Coronary artery (tissue), 2 donors: ENCODE data around the gene INPP4A.

ENCODE experiments used
- DNase-seq: peaks from one replicate; pipeline ENCODE4 v3.0.0-alpha.2; 2017; ENCODE audit warnings: low spot score
- H3K27ac ChIP-seq, 2 donors: fragments of 200-600 bp; sonication (generic); one replicate each; pipeline ENCODE4 v1.5.1; 2016 to 2019
- H3K4me3 ChIP-seq: fragments of 200-600 bp; sonication (generic); 2 replicates; pipeline ENCODE4 v1.5.1; 2016; ENCODE audit warnings: mild to moderate bottlenecking, moderate library complexity
- TF ChIP-seq, protein P1 (sequence below): fragments of 200-600 bp; sonication (generic); IDR thresholded peaks from one replicate; pipeline ENCODE4 v1.5.1; 2019; ENCODE audit warnings: antibody characterized with exemption

INPP4A gene

DNA sequence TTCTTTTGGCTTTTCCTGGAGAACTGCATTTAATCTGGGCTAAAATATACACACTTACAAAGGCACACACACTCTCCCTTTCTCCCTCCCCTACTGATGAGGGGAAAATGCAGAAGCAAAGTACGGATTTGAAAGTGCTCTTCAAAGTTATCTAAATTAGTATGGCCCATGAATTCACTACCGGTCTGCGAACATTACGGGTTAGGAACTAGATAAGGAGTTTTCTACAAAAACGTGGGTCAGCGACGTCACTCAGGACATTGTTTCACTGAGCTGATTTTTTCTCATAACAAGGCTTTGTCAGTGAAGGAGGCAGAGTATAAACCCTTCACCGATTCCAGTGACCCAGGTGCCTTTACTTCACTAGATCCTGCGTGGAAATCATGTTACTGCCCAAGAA, 116.4 kb downstream of the INPP4A start:
- peak overlapping the region; percentile 82 to 91 for H3K27ac ChIP-seq
- TF ChIP-seq, protein P1, sequence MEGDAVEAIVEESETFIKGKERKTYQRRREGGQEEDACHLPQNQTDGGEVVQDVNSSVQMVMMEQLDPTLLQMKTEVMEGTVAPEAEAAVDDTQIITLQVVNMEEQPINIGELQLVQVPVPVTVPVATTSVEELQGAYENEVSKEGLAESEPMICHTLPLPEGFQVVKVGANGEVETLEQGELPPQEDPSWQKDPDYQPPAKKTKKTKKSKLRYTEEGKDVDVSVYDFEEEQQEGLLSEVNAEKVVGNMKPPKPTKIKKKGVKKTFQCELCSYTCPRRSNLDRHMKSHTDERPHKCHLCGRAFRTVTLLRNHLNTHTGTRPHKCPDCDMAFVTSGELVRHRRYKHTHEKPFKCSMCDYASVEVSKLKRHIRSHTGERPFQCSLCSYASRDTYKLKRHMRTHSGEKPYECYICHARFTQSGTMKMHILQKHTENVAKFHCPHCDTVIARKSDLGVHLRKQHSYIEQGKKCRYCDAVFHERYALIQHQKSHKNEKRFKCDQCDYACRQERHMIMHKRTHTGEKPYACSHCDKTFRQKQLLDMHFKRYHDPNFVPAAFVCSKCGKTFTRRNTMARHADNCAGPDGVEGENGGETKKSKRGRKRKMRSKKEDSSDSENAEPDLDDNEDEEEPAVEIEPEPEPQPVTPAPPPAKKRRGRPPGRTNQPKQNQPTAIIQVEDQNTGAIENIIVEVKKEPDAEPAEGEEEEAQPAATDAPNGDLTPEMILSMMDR: no peak
- no peak for DNase-seq
- H3K4me3 ChIP-seq: no peak overlapping the region

DNA sequence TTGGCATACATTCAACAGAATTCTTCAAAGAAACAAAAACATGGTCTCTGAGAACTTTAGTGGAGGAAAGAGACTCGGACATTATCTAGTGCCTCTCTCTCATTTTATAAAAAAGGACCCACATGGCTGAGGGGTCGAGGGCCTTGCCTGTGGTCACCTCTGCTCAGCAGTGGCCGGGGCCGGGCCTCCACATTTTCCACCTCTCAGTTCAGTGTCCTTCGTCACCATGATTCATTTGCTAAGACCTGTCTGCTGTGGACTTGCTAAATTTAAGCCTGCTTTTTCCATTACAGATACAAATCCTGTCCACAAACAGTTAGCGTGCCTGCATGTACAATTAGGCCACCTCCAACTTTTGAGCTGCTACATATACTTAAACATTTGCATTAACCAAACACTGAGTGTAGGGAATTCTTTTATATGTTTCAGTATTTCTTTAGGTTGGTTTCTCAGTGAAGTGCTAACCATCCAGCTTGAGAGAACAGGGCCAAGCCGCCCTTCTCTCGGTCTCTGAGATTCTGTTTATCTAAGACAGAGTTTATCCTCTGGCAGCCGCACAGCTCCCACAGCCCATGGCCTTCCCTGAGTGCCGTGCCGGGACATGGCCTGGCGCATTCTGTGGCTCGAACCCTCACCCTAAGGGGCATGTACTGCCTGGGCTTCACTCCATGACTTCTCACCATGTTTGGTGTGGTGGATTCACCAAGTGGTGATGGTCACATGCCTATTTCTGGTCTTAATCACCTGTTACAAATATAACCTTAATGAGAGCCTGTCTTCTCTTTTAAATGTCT, 117.4 kb downstream of the INPP4A start:
- peak overlapping the region; percentile 82 to 91 for H3K27ac ChIP-seq
- H3K4me3 ChIP-seq: no peak overlapping the region
- no peak for DNase-seq
- TF ChIP-seq, protein P1: no peak

- Histone ChIP-seq H3K27ac (peak overlapping the region; percentile 82 to 91), H3K4me3 (no peak overlapping the region)
- DNase-seq: no peak
- TF ChIP-seq, protein P1: no peak
Measured at GRCh38 chr2:98563394-98563793, 118.7 kb downstream of the INPP4A start.

DNA sequence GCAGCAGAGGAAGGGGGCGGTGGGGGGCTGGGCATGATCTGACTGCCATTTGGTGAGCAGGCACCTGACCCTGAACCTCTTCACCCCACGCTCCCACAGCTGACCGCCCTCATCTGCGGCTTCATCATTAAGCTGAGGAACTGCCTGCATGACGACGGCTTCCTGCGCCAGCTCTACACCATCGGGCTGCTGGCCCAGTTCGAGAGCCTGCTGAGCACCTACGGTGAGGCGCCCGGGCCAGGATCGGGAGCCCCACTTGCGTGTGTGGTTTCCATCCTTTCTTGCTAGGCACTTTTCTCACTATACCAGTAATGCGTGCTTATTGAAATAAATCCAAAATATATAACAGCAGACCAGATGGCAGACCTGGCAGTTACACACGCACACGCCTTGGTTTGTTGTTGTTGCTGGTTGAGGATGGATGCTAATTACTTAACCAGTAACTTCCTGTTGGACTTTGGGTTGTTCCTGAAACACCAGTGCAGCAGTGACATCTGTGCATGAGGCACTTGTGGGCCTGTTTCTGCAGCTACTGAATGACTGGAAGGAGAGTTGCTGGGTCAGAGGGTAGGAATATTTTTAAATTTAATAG, 120.0 kb downstream of the INPP4A start:
- DNase-seq: no peak
- H3K4me3 ChIP-seq: no peak overlapping the region
- H3K27ac ChIP-seq: no peak overlapping the region
- TF ChIP-seq, protein P1: no peak

DNA sequence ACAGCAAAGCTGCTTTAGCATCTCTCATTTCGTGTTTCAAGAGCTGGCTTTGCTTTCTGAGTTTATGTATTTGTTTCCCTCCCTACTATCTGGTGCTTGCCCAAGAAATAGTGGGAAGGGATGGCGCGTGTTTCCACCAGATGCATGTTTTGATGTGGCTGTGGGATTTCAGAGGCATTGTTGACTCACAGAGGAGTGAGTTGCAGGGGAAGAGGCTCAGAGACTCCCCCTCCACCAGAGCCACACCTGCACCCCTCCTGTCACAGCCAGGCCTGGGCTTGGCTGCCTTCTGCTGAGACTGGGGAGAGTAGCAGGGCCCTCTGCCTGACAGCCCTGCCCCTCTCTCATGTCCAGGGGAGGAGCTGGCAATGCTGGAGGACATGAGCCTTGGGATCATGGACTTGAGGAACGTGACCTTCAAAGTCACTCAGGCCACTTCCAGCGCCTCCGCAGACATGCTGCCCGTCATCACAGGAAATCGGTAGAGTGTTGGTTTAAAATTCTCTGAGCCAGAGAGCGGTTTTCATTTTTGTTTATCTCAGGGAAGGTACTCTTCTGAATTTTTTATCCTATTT, 120.7 kb downstream of the INPP4A start:
- TF ChIP-seq, protein P1: no peak
- no peak overlapping the region for H3K27ac ChIP-seq
- DNase-seq: no peak
- no peak overlapping the region for H3K4me3 ChIP-seq

DNA sequence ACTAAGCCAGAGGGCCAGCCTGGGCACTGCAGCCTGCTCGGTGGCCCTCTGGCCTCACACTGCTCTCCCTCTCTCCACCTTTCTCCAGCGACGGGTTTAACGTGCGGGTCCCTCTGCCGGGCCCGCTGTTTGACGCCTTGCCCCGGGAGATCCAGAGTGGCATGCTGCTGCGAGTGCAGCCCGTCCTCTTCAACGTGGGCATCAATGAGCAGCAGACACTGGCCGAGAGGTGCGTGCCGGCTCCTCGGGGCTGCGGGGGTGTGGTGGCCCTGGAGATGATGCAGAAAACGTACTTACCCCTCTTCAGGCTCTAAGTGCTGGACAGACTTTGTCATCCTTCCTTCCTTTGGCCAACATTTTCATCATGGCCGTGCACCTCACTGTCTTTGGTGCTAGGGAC, 121.3 kb downstream of the INPP4A start:
- Histone ChIP-seq H3K4me3 (no peak overlapping the region), H3K27ac (no peak overlapping the region)
- TF ChIP-seq, protein P1: no peak
- no peak for DNase-seq
